Colonic mucosa (tissue), 4 donors: ENCODE data around the gene CKAP5. TPM values are rescaled to one million over a fixed set of nuclear protein-coding genes. Genes with fewer than 3 reads are reported as not detected.

Experiments used
- DNase-seq: peaks from one replicate; pipeline ENCODE4 v3.0.0-alpha.2; 2020
- H3K27ac ChIP-seq: fragments of 200-600 bp; one replicate; pipeline ENCODE4 v1.8.0; 2021
- H3K27me3 ChIP-seq: fragments of 200-600 bp; one replicate; pipeline ENCODE4 v1.8.0; 2021
- H3K36me3 ChIP-seq: fragments of 200-600 bp; one replicate; pipeline ENCODE4 v1.8.0; 2021
- H3K4me1 ChIP-seq: fragments of 200-600 bp; one replicate; pipeline ENCODE4 v1.8.0; 2021; ENCODE audit warnings: mild to moderate bottlenecking
- H3K4me3 ChIP-seq: fragments of 200-600 bp; one replicate; pipeline ENCODE4 v1.8.0; 2021
- H3K9ac ChIP-seq, 2 donors: one replicate each; pipeline ENCODE4 v1.7.0; 2013; ENCODE audit warnings: control low read depth in 2 of 2, low read depth in 2 of 2, low read length in 2 of 2
- H3K9me3 ChIP-seq: fragments of 200-600 bp; one replicate; pipeline ENCODE4 v1.8.0; 2021
- intact Hi-C: fragments of 100-400 bp; cut with DNase I; formaldehyde crosslinking; loops from one replicate; pipeline ENCODE4 v1.14.1; 2022
- microRNA-seq: library from miRNA; unstranded; fragments of <30 nt; microRNA quantifications from one replicate; pipeline ENCODE4, GENCODE V29; 2019
- total RNA-seq, 2 donors: library from RNA; stranded (reverse); fragmentation: NEBNext Ultra II Directional in 1 of 2; extraction: Animal tissue kit (Norgen Biotek cat#: 25700) in 1 of 2; gene quantifications; one replicate each; pipeline ENCODE4 v1.2.1, GENCODE V29; 2021
- TF ChIP-seq, protein P1 (sequence below): fragments of 200-600 bp; IDR thresholded peaks from one replicate; pipeline ENCODE4 v1.8.0; 2022; ENCODE audit warnings: antibody characterized with exemption, mild to moderate bottlenecking
- donor health status: healthy.
- donor health status: DM: no; HTN: no; CAD: no.
- donor health status: DM: no; HTN: no; CAD: no.

The CKAP5 gene
- total RNA-seq, 2 donors from 2014 or later = 71.2 to 105 TPM

DNA sequence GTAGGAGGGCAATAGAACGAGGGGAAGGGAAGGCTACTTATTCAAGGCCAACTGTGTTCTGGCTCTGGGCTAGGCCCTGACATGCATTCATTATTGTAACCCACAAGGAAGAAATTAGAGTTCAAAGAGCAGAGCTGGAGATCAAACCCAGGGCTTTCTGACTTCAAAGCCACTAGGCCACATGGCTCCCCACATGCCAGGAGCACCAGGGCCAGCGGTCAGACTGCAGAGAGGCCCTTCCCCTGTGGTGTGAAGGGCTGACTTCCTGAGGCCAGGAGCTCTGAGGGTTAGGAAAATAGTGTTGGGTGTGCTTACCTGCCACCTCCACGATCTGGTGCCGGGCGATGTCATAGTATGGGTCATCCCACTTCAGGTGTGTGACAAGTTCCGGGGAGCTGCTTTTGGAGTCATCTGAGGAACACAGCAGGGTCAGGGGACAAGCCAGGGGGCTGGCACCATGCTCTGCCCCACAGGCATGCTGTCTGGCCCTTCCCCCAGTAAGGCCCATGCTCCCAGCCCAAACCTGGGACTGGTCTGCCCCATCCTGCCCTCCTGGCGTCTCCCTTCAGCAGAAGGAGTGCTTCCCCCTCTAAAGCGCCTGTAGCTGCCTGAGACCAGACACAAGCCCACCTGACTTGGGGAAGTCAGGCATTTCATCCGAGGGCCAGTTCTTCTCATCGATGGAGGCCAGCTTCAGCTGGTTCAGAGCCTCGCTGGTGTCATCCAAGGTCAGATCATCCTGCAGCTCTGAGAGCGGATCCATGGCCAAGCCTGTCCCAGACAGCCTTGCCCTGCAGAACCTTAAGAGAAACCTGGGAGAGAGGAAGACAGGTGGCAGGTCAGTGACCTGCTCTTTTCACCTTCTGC, 150.5 kb downstream of the CKAP5 start:
- TF ChIP-seq, protein P1, sequence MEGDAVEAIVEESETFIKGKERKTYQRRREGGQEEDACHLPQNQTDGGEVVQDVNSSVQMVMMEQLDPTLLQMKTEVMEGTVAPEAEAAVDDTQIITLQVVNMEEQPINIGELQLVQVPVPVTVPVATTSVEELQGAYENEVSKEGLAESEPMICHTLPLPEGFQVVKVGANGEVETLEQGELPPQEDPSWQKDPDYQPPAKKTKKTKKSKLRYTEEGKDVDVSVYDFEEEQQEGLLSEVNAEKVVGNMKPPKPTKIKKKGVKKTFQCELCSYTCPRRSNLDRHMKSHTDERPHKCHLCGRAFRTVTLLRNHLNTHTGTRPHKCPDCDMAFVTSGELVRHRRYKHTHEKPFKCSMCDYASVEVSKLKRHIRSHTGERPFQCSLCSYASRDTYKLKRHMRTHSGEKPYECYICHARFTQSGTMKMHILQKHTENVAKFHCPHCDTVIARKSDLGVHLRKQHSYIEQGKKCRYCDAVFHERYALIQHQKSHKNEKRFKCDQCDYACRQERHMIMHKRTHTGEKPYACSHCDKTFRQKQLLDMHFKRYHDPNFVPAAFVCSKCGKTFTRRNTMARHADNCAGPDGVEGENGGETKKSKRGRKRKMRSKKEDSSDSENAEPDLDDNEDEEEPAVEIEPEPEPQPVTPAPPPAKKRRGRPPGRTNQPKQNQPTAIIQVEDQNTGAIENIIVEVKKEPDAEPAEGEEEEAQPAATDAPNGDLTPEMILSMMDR = no peak

DNA sequence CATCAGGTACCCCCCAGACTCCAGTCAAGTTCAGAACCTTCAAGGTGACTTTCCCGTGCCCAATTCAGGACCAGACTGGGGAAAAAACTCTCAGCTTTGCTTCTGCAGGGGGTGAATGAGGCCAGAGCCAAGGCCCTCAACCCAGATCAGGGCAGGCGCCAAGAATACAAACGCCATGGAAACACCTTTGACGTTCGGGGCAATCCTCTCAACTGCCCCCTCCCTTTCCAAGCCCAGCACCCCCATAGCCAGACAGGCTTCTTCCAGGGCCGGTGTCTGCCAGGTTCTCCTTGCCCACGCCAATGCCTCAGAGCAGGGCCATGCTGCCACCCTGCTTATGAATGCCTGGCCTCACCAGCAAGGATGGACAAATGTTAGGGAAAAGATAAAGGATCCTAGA, 151.5 kb downstream of the CKAP5 start:
- H3K4me1 ChIP-seq = peaks cover 5% of the 10 kb centered on the region
- no peaks in the 10 kb centered on the region for H3K9me3 ChIP-seq
- TF ChIP-seq, protein P1 = no peak
- DNase-seq = no peak
- H3K4me3 ChIP-seq = no peak overlapping the region
- H3K27ac ChIP-seq = no peak overlapping the region
- H3K9ac ChIP-seq = no peak overlapping the region
- no peaks in the 10 kb centered on the region for H3K27me3 ChIP-seq
- intact Hi-C loops = no loop called here
- peaks cover 20% of the 10 kb centered on the region for H3K36me3 ChIP-seq

More for the DNA sequence above, 150.5 kb downstream of the CKAP5 start:
- H3K9me3 ChIP-seq = no peaks in the 10 kb centered on the region
- peaks cover 20% of the 10 kb centered on the region for H3K36me3 ChIP-seq
- intact Hi-C loops = no loop called here
- no peak overlapping the region for H3K4me3 ChIP-seq
- peaks cover 5% of the 10 kb centered on the region for H3K4me1 ChIP-seq
- no peaks in the 10 kb centered on the region for H3K27me3 ChIP-seq
- no peak overlapping the region for H3K27ac ChIP-seq
- no peak overlapping the region for H3K9ac ChIP-seq
- no peak for DNase-seq

DNA sequence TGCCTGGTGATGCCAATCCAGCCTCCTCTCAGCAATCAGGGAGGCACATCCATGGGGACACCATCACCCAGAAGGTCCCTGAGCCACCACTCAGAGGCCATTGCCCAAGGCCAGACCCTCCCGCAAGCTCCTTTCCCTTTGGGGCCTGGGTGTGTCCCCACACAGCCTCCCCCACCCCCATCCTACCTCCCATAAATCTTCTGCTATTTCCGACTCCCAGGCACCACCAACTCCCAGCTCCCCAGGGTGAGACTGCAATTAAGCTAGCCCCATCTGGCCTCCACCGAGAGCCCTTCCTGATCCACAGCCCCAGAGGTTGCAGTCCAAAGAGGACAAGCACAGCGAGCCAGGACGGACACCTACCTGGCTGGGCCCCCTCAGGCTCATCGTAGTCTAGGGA, 152.0 kb downstream of the CKAP5 start:
- Histone ChIP-seq H3K9ac (no peak overlapping the region), H3K36me3 (peaks cover 20% of the 10 kb centered on the region), H3K9me3 (no peaks in the 10 kb centered on the region), H3K4me3 (no peak overlapping the region), H3K4me1 (peaks cover 5% of the 10 kb centered on the region), H3K27me3 (no peaks in the 10 kb centered on the region), H3K27ac (no peak overlapping the region)
- TF ChIP-seq, protein P1 = no peak
- intact Hi-C loops = no loop called here
- DNase-seq = no peak

DNA sequence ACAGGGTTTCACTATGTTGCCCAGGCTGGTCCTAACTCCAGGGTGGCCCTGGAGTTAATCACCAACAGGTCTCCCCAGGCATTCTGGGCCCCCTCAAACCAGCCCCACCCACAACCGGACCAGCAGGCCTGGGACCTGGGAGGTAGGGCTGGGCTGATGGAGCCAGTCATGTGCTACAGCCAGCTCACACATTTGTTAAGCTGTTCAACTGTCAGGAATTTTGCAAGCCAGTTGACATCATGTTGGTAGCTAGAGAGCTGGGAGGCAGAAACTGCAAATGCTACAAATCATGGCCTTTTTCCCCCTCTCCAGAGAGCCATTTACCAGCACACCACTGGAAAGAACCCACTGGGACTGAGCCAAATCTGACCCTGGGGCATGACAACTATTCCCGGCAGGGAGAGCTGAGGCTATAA, 152.5 kb downstream of the CKAP5 start:
- TF ChIP-seq, protein P1 = no peak
- Histone ChIP-seq H3K36me3 (peaks cover 20% of the 10 kb centered on the region), H3K4me1 (peaks cover 2% of the 10 kb centered on the region), H3K27me3 (no peaks in the 10 kb centered on the region), H3K9ac (no peak overlapping the region), H3K9me3 (no peaks in the 10 kb centered on the region), H3K27ac (no peak overlapping the region), H3K4me3 (no peak overlapping the region)
- DNase-seq = no peak
- intact Hi-C loops = no loop called here

Small RNA genes lying within 50 kb of the gene (microRNA-seq; reads per million reads assigned to microRNA genes)
- gene MIR5582 = 2.8 reads per million

Other genes with a start within 250 kb of the CKAP5 start
- gene HARBI1, start 229.1 kb downstream of the CKAP5 start, total RNA-seq = 1 to 10 TPM; 4.5 to 5.0 TPM
- 10 to 100 TPM; 58.3 to 61.3 TPM for gene ATG13, start 228.7 kb downstream of the CKAP5 start, total RNA-seq
- gene ARHGAP1, start 145.7 kb downstream of the CKAP5 start, total RNA-seq = 10 to 100 TPM; 68.3 to 81.7 TPM
- 10 to 100 TPM; 11.7 to 15.5 TPM for gene ZNF408, start 145.2 kb downstream of the CKAP5 start, total RNA-seq
- gene F2, start 127.1 kb downstream of the CKAP5 start, total RNA-seq = 1 to 10 TPM in 1 of 2 donors, not detected in 1; 1.2 TPM
- gene LRP4, start 72.3 kb upstream of the CKAP5 start, total RNA-seq = 10 to 100 TPM; 23.6 to 62.6 TPM
- 10 to 100 TPM; 35.8 to 63.6 TPM for gene CSTPP1, start 90.5 kb upstream of the CKAP5 start, total RNA-seq